IMR-90 (cell line): Measurements from ENCODE around the gene TPRKB.

ENCODE experiments used
- CEBPB ChIP-seq: IDR thresholded peaks from 2 replicates; pipeline ENCODE4 v1.6.1; 2012; ENCODE audit warnings: low read depth, low read length, improper control_type of control experiment
- CTCF ChIP-seq: conservative IDR thresholded peaks from 2 replicates; pipeline ENCODE4 v1.5.1; 2012; ENCODE audit warnings: mild to moderate bottlenecking, low read depth, low read length, improper control_type of control experiment
- ELK1 ChIP-seq: fragments of 150-350 bp; IDR thresholded peaks from 2 replicates; pipeline ENCODE4 v1.6.1; 2016; ENCODE audit warnings: low read depth, mild to moderate bottlenecking, low read length, moderate library complexity, borderline replicate concordance
- MAZ ChIP-seq: IDR thresholded peaks from 2 replicates; pipeline ENCODE4 v1.6.1; 2012; ENCODE audit warnings: low read depth, mild to moderate bottlenecking, low read length, improper control_type of control experiment, moderate library complexity, borderline replicate concordance
- POLR2A ChIP-seq: IDR thresholded peaks from 2 replicates; pipeline ENCODE4 v1.6.1; 2012; ENCODE audit warnings: mild to moderate bottlenecking, low read depth, low read length
- RAD21 ChIP-seq: IDR thresholded peaks from 2 replicates; pipeline ENCODE4 v1.6.1; 2012; ENCODE audit warnings: low read length, improper control_type of control experiment
- USF2 ChIP-seq: fragments of 150-350 bp; IDR thresholded peaks from 2 replicates; pipeline ENCODE4 v1.6.1; 2017; ENCODE audit warnings: mild to moderate bottlenecking, antibody characterized with exemption, low read length, low read depth

- TF ChIP-seq CTCF, result no peak
- no peak for TF ChIP-seq POLR2A
- TF ChIP-seq MAZ, result no peak
- TF ChIP-seq CEBPB, result no peak
- TF ChIP-seq ELK1, result no peak
- no peak for TF ChIP-seq RAD21
- no peak for TF ChIP-seq USF2
Measured at GRCh38 chr2:73749314-73749713, 12.2 kb upstream of the TPRKB start.
